ENCODE data around the gene DNAAF6. TPM values are rescaled to one million over a fixed set of nuclear protein-coding genes. Genes with fewer than 3 reads are reported as not detected.
"Not testable (repeated sequence)": the region's sequence is repeated elsewhere in the genome, so short reads cannot be mapped to it uniquely, and the experiment has no call there.

DNAAF6 gene
- total RNA-seq = 2.0 TPM
- long read RNA-seq, partial matches to known transcripts = 1 of 2 reads
- long read RNA-seq, other reads (novel, unspliced or antisense) = 1 of 2 reads

DNA sequence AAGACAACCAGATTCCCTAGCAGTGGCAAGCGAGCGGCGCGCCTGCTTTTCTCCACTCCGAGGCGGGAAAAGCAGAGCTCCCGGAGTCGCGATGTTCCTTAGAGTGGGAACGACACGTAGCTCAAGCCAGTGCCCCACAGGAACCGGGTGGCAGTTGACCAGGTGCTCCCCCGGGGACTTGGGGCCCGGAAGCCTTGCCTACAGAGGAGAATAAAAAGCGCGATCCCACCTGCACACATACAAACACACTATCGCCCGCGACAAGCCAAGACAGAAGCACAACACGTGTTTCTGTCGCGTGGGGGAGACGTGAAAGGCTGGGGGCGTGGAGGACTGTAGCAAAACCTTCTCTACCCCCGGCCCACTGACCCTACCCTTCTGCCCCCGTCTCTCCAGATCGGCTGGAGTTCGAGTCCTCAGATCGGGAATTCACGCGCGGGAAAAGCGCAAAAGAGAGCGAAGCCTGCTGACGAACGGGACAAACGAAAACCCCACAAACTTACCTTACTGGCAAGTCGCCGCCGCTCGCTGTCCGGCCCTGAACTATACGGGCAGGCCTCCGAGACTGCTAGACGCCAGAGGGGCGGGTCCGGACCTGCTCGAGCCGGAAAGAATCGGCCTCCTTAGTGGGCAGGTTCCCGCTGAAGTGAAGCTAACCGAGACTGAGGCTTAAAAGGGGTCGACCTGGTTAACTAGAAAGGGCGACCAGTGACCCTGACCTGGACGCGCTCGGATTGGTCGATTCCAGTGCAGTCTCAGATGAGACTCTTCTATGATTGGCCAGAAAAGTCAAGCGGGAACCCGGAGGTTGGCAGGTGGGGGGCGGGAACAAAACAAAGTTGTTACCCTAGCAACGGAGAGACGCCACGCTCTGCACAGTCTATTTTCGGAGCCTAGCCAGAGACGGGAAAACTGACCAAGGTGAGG, at the start of gene DNAAF6, which contains the start of gene NUP62CL:
Gene DNAAF6, plus strand, starts transcription at position 842 of the 927 bp plus-strand sequence. CDS start 6,265 bp downstream, outside the sequence.
Gene NUP62CL, minus strand, starts transcription at position 664 of the 927 bp plus-strand sequence. CDS start 31,287 bp downstream, outside the sequence.
- Histone ChIP-seq H3K4me1 (no peaks in the 10 kb centered on the region), H3K27ac (no peak within 1 kb of the TSS), H3K9me3 (no peaks in the 10 kb centered on the region), H3K4me3 (peak within 1 kb of the TSS; percentile 54), H3K27me3 (ENCODE audit: low read depth) (no peaks in the 10 kb centered on the region), H3K36me3 (no peaks in the 10 kb centered on the region)
- DNase-seq = peak; percentile 81
- TF ChIP-seq, protein P1, sequence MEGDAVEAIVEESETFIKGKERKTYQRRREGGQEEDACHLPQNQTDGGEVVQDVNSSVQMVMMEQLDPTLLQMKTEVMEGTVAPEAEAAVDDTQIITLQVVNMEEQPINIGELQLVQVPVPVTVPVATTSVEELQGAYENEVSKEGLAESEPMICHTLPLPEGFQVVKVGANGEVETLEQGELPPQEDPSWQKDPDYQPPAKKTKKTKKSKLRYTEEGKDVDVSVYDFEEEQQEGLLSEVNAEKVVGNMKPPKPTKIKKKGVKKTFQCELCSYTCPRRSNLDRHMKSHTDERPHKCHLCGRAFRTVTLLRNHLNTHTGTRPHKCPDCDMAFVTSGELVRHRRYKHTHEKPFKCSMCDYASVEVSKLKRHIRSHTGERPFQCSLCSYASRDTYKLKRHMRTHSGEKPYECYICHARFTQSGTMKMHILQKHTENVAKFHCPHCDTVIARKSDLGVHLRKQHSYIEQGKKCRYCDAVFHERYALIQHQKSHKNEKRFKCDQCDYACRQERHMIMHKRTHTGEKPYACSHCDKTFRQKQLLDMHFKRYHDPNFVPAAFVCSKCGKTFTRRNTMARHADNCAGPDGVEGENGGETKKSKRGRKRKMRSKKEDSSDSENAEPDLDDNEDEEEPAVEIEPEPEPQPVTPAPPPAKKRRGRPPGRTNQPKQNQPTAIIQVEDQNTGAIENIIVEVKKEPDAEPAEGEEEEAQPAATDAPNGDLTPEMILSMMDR (IDR thresholded peaks at IDR 0.05) = no peak
- peak; percentile 96 to 97 for ATAC-seq
- intact Hi-C loops (cut with DNase I) = no loop called here

DNA sequence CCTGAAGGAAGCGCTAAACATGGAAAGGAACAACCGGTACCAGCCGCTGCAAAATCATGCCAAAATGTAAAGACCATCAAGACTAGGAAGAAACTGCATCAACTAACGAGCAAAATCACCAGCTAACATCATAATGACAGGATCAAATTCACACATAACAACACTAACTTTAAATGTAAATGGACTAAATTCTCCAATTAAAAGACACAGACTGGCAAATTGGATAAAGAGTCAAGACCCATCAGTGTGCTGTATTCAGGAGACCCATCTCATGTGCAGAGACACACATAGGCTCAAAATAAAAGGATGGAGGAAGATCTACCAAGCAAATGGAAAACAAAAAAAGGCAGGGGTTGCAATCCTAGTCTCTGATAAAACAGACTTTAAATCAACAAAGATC, 48.8 kb upstream of the DNAAF6 start:
- ATAC-seq; H3K9me3 ChIP-seq; H3K4me3 ChIP-seq; H3K27me3 ChIP-seq (ENCODE audit: low read depth); DNase-seq; intact Hi-C loops (cut with DNase I); H3K27ac ChIP-seq; H3K36me3 ChIP-seq; H3K4me1 ChIP-seq: not testable (repeated sequence)

DNA sequence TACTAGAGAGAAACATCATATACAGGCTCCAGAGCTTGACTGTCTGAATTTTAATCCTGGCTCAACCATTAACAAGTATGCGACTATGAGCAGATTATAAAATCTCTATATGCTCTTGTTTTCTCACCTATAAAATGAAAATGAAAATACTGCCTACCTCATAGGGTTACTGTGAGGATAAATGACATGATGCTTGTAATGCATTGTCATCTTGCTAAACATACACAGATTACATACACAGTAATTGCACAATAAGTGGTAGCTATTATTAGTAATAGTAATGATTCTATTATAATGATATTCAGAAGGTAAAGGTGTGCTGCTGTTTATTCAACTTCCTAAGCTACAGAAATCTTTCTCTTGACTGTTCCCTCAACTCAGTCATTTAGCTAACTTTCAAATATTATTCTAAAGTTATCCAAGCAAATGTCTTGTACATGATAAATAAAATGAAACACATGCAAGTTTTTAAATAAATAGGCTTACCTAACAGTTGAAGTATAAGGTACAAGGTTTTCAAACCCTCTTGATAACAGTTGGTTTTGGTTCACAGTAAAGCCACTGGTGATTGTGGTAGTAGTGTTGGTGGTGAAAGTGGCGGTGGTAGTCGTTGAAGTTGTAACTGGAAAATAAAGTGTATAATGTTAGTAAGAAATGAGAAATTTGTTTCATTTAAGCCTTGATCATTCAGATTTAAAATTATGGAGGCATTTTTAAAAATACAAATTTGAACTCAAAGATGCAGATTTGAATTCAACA, 39.1 kb upstream of the DNAAF6 start:
- ATAC-seq = no peak
- Histone ChIP-seq H3K36me3 (no peaks in the 10 kb centered on the region), H3K27ac (no peak overlapping the region), H3K4me1 (no peaks in the 10 kb centered on the region), H3K9me3 (no peaks in the 10 kb centered on the region), H3K4me3 (no peak overlapping the region), H3K27me3 (ENCODE audit: low read depth) (no peaks in the 10 kb centered on the region)
- TF ChIP-seq, protein P1 (IDR thresholded peaks at IDR 0.05) = no peak
- no peak for DNase-seq
- intact Hi-C loops (cut with DNase I) = no loop called here

DNA sequence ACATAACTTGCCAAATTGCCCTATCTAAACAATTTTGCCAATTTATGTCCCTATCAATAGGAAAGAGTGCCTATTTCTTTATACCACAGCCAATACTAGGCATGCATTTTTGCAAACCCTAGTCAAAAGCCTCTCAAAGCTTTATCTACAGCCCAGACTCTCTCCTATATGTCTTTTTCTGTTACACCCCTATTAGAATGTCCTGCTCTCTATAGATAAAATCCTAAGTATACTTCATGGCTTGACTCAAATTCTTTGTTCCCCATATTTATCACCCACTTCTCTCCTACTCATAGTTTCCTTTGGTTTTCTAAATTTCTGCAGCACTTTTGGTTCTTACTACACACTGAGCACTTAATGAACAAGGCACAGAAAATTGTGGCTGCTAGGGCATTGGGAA, 38.2 kb upstream of the DNAAF6 start:
- H3K4me1 ChIP-seq = no peaks in the 10 kb centered on the region
- no peaks in the 10 kb centered on the region for H3K36me3 ChIP-seq
- H3K9me3 ChIP-seq = no peaks in the 10 kb centered on the region
- H3K4me3 ChIP-seq = no peak overlapping the region
- ATAC-seq (no peak), DNase-seq (no peak)
- no peaks in the 10 kb centered on the region for H3K27me3 ChIP-seq (ENCODE audit: low read depth)
- TF ChIP-seq, protein P1 (IDR thresholded peaks at IDR 0.05) = no peak
- H3K27ac ChIP-seq = no peak overlapping the region
- intact Hi-C loops (cut with DNase I) = no loop called here

DNA sequence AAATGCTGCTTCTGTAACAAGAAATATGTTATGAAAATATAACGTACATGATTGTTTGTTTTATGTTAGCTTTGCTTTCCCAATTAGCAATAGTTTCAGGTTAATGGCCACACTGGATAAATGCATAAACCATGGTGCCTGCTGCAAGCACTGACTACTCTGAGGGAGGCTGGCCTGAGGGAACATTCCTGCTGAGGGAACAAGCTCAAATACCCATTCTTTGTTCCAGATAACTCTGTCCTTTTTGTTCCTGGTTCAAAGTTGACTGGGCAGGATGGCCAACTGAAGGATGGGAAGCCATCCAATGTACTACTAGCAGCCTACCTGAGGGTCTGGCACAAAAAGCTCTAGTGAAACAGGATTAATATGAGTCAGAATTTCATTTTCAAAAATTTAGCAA, 37.7 kb upstream of the DNAAF6 start:
- H3K9me3 ChIP-seq = no peaks in the 10 kb centered on the region
- DNase-seq (no peak), ATAC-seq (no peak)
- no peak overlapping the region for H3K4me3 ChIP-seq
- intact Hi-C loops (cut with DNase I) = no loop called here
- TF ChIP-seq, protein P1 (IDR thresholded peaks at IDR 0.05) = no peak
- H3K4me1 ChIP-seq = no peaks in the 10 kb centered on the region
- no peak overlapping the region for H3K27ac ChIP-seq
- H3K36me3 ChIP-seq = no peaks in the 10 kb centered on the region
- H3K27me3 ChIP-seq (ENCODE audit: low read depth) = no peaks in the 10 kb centered on the region
